GM19324 (cell line): ENCODE results near the gene GPA33.
"Not testable (repeated sequence)": the region's sequence is repeated elsewhere in the genome, so short reads cannot be mapped to it uniquely, and the experiment has no call there.

Source experiments
- ATAC-seq: cut with Tn5 transposase; IDR thresholded peaks from one replicate; pipeline ENCODE4 v1.9.1; 2021; ENCODE audit warnings: mild to moderate bottlenecking, moderate library complexity; ENCODE audit not compliant: unreplicated experiment, low FRiP score

Gene GPA33

GRCh38 chr1:167059809-167060107 is 30.4 kb downstream of the GPA33 start:
- ATAC-seq: no peak

GRCh38 chr1:167059045-167059808 is 30.9 kb downstream of the GPA33 start:
- ATAC-seq: no peak

GRCh38 chr1:167057241-167057688 is 32.9 kb downstream of the GPA33 start:
- no peak for ATAC-seq

- ATAC-seq: no peak
Measured at GRCh38 chr1:167056529-167057231, 33.5 kb downstream of the GPA33 start.

GRCh38 chr1:167054946-167055630 is 35.1 kb downstream of the GPA33 start:
- no peak for ATAC-seq

GRCh38 chr1:167054531-167054930 is 35.6 kb downstream of the GPA33 start:
- no peak for ATAC-seq

- no peak for ATAC-seq
Measured at GRCh38 chr1:167052389-167052788, 37.8 kb downstream of the GPA33 start.

- no peak for ATAC-seq
Measured at GRCh38 chr1:167051907-167052306, 38.3 kb downstream of the GPA33 start.

GRCh38 chr1:167043752-167044488 is 46.3 kb downstream of the GPA33 start:
- ATAC-seq: peak; percentile 73

- no peak for ATAC-seq
Measured at GRCh38 chr1:167033646-167034045, 56.5 kb downstream of the GPA33 start.

GRCh38 chr1:167029553-167029952 is 60.6 kb downstream of the GPA33 start:
- not testable (repeated sequence) for ATAC-seq

- no peak for ATAC-seq
Measured at GRCh38 chr1:167022384-167022783, 67.8 kb downstream of the GPA33 start.

GRCh38 chr1:167016100-167016750 is 74.0 kb downstream of the GPA33 start:
- ATAC-seq: no peak

GRCh38 chr1:167013108-167013929 is 76.9 kb downstream of the GPA33 start:
- ATAC-seq: no peak

- ATAC-seq: no peak
Measured at GRCh38 chr1:167012570-167012969, 77.6 kb downstream of the GPA33 start.

GRCh38 chr1:167011560-167012191 is 78.5 kb downstream of the GPA33 start:
- ATAC-seq: no peak

- no peak for ATAC-seq
Measured at GRCh38 chr1:167003711-167004110, 86.5 kb downstream of the GPA33 start.
